Cerebellar cortex (tissue), 1 donor: ENCODE results near the gene ADPRH.

Experiments
- DNase-seq: peaks from one replicate; pipeline ENCODE4 v3.0.0-alpha.2; 2015; ENCODE audit warnings: low spot score

Gene ADPRH

DNA sequence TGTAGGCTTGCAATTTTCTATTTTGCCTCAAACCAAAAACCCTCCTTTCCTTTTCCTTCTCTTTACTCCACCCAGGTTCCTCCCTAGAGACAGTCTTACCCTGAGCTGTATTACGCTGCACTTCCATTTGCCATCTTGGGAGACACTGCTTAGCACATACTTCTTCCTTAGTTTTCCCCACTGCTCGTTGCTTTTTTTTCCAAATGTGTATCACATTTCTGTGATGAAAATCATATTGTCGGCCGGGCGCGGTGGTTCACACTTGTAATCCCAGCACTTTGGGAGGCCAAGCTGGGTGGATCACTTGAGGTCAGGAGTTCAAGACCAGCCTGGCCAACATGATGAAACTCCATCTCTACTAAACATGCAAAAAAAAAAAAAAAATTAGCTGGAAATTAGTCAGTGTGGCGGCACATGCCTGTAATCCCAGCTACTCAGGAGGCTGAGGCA lies 51.6 kb downstream of the ADPRH start:
- DNase-seq, result no peak

DNA sequence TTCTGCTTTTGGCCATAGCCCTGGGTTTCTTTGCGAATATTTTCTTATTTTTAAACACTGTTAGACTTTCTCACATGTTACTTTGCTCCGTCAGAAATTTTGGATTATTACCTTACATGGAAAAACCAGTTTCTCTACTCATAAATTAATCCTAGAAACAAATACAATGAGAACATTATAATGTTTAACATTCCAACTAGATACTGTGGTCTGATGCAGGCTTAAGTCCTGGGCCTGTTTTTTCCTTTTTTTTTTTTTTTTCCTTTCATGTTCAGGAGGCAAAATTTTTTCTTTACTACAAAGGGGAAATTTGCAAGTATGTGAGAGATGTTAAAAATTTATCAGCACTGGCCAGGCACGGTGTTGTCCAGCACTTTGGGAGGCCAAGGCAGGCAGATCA lies 52.2 kb downstream of the ADPRH start:
- DNase-seq, result no peak

DNA sequence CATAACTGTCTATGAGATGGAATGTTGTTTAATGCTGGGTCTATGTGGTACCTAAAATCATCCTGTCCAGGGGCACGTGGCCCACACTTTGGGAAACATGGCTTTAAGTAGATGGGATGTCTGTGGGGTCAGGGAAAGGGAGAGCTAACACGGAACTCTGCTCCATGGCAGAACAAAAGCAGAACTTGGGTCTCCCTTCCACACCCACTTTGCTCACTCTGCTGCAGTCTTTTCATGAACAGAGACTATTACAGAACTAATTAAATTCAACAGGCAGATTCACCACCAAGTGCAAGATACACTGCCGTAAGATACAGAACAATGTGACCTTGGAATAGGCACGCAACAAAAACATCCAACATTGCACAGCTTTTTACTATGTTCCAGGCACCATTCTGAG lies 52.9 kb downstream of the ADPRH start:
- no peak for DNase-seq

DNA sequence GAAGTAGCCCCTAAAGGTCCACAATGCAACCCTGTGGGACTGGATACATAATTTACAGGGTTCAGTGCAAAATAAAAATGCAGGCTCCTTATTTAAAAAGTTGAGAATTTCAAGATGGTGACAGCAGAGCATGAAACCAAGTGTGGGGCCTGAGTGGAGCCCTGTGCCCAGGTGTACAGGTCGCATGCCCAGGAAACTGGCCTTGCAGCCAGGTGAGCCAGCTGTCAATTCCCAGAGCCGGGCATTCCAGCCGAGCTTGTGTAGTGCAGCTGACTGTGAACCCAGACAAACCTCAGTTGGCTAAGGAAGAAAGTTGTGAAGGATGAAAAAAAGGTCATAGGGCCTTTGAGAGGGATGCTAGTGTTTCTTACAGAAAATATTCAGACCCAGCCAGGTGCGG lies 53.5 kb downstream of the ADPRH start:
- no peak for DNase-seq

DNA sequence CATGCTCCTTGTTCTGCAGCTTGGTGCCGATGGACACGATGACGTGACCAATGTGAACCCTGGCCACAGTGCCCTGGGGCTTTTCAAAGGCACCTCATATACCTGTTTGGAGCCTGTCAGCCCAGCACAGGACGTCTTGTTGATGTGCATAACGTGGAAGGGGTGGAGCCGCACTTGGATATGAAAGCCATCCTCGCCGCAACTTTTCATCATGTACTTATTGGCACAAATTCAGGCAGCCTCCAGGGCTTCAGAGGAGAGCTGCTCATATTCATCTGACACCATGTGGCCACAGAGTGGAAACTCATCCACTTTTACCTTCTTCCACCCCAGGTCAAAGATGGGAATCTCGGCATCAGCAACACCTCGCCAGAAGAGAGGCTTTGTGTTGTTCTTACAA lies 56.4 kb downstream of the ADPRH start:
- DNase-seq, result no peak

DNA sequence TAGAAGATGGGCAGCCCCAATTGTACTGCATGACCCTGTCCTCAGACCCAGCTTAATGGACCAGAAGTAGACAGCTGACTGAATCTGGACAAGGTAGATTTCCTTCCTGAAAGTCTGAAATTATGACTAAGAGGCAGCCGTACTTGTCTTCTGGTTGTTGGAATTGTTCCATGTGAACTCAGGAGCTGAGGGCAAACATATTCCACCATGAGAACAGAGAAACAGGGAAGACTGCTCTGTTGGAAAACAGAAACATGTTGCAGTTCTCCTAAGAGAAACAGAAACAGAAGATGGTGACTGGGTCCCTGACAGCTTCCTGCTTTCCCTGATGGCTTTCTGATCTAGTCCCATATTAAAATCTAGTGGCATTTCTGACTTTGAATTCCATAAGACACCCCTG lies 57.0 kb downstream of the ADPRH start:
- DNase-seq, result no peak

DNA sequence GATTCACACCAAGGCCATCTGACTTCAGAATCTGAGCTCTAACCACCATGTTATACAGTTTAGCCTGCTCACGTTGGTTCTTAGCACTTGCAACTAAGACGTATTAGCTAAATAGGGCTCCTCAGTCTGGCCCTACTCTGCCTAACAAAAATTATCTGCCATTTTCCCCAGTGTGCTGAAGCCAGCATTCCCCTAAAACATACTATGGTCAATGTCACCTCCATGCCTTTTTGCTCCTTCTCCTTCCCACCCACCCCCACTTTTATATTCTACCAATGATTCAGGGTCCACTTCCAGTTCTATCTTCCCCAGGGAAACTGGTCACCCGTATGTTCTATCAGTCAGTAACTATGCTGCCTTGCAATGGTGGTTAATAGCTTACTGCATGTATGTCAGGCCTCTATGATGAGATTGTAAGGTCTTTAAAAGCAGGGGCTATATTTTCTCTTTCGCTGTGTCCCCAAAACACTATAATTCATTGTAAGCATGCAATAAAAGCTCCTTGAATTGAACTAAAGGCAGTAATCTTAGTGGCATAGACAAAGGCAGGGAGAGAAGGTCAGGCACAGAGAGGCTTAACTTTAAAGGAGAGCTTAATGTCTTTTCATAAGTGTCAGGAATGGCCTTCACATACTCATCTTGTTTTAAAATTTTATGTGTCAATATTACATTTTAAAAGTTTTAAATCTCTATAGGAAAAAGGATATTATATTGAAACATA lies 57.8 kb downstream of the ADPRH start:
- no peak for DNase-seq

DNA sequence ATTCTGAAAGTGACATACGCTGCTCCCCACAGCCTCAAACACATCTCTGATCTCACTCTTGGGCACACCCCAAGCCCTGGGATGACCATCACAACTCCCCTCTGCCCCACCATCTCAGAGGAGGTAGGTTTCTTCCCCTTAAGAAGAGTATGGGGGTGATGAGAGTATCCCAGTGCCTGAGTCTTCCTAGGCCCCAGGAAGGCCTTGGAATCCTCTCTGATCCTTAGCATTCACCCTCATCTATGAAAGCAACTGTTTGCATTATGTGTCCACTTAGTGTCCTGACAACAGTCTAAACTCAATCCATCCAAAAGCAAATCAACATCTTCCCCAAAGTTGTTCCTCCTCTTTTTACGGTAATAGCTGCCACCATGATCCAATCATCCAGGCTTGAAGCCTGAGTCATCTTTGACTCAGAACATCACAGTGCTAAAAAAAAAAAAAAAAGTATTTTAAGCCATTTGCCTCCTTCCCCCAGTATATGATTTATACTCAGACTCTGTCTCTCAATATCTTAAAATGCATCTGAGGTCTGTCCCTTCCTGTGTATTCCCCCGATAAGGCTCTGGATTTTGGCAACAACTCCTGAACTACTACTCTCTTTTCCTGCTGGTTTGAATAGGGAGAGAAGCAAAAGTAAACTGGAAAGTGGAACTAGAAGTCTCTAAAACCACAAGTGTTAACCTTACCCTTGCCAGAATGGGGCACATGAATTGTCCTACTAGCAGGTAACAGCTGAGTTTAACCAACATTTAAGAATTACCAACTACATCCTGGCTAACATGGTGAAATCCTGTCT lies 58.6 kb downstream of the ADPRH start:
- no peak for DNase-seq
